Middle frontal gyrus (tissue), 1 donor: ENCODE data around the gene BSN.

Experiments
- DNase-seq: peaks from one replicate; pipeline ENCODE4 v3.0.0-alpha.2; 2015; ENCODE audit warnings: low spot score; ENCODE audit errors: extremely low spot score

Gene BSN

DNA sequence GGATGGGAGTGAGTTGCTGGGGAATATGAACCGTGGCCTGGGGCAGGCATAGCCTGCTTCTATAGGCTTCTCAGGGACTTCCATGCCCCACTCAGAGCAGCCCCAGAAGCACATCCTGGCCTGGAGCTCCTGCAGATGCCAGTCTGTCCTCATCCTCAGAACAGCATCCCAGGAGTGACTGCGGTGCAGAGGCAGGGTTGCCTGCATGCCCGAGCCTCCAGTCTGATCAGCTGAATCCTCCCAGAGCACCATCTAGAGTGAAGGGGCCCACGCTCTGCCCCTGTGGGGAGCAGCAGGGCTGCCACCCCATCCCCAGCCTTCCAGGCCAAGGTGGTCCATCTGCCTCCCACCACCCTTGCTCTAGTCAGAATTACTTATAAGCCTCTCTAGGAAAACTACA lies 75.2 kb downstream of the BSN start:
- no peak for DNase-seq

DNA sequence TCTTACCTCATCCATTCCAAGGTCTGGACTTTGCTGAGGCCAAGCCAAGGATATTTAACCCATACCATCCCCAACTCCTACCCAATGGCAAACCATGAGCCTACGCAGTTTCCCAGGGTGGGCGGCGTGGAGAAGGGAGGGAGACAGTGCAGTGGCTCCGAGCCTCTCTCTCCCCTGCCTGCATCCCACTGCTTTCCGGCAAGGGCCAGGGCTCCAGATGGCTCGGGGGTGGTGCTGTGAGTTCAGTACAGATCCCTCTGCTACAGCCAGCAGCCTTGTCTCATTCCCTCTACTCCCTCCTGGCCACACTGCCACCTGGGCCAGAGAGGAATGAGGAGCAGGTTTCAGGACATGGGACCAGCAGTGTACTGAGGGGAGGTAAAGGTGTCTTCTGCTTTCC lies 75.6 kb downstream of the BSN start:
- peak; percentile 60 for DNase-seq

DNA sequence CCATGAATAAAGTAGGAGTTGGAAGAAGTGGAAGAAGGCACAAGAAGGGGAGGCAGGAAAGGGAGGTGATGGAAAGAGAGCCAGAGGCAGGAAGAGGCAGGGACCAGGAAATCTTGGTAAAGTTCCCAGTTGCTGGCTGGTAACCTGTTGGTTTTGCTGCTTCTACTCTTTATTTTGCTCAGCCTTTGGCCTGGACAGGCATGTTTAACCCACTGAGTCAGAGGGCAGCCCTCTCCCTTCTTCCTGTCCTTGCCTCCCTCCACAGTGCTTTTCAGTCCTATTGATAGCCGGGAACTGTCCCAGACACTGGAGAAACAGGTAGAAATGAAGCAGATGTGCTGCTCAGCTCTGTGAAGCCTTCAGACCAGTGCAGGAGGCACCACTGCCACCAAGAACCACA lies 76.5 kb downstream of the BSN start:
- no peak for DNase-seq

DNA sequence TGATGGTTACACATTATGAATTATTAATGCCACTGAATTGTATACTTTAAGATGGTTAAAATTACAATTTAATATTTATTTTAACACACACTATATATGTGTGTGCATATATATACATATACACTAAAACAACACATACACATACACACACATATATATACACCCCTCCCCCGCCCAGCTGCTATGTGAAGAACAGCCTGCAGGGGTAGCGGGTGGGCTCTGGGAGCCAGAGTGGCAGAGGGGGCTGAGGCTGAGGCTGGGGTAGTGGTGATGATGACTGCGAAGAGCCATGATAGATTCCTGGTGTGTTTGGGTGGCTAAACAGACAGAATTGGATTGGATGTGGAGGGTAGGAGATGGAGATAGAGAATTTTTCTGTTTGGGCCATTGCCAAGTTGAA lies 80.5 kb downstream of the BSN start:
- no peak for DNase-seq

DNA sequence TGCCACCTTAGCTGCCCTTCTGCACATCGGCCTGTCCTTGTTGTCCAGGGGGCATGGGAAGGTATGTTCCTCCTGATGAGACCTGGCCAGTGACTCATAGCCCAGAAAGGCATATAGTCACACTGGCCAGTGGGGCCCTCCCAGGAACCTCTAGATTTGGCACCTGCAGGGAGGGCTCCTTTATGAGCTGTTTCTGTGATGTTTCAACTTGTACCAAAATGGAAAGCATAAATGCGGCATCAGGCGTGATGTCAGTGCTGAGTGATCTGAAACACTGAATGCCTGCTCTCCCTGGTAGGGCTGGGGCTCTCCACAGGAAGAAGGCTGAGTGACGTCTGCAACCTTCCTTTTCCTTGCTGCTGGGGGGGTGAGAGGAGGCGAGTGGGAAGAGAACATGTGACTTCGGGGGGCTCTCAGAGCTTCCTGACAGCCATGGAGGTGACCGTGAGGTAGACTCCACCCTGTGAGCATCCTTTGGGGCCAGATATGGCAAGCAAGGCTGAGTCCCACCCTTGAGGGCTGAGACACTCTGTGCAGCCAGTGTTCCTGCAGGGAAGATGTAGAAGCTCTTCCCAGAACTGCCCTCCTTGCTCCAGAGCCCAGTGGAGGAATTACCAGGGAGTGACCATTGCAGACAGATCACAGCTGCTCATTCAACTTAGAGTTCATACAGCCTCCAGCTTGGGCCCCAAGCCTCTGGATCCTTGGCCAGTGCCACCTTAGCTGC lies 82.8 kb downstream of the BSN start:
- peak; percentile 42 for DNase-seq

DNA sequence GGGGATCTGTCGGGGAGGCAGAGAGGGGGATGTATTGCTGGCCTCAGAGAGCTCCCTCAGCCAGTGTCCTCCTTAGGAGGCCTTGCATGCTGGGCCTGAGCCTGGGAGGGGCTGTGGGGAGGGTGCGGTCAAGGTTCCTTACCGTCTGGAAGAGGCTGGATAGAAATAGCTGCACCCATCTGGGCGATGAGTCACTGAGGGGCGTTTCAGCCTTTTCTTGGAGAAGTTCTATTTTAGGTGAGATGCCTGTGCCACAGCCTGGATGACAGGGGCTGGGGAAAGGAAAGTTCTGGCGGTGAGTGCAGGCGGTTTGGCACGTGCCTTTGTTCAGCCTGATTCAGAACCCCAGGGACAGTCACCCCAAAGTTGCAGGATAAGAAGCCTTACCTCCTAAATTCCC lies 84.2 kb downstream of the BSN start:
- DNase-seq, result peak; percentile 50

DNA sequence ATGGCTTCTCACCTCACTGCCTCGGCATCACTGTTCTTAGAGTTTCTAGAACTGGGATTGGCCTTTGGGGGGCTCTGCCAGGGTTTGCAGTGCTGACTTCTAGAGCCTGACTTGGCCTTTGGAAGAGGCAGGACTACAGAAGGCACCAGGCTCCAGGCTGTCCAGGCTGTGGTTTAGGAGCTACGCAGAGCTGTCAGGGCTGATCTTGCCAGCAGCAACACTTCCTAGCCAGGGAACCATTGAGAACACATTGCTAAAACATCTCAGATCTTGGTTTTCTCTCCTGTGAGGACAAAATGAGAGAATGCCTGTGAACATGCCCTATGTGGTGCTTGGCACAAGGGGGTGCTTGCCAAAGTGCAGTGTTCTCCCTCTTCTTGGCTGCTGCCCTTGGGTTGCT lies 85.3 kb downstream of the BSN start:
- DNase-seq, result no peak

DNA sequence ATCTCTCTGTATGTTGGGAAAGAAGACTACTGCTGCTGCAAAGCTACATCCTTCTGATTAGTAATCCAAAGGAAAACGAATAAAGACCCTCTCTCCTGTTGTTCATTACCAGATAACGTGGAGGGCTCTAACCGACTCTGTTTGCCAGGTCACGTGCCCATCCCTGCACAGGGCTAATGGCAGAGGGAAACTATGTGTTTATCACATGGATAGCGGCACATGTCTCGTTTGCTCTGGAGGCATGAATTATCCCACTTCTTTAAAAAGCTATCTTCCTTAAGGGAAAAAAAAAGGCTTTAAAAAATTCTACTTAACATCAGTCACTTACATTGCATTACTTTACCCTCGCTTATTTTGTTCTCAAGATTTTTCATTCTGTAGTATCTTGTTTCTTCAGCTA lies 87.0 kb downstream of the BSN start:
- no peak for DNase-seq

DNA sequence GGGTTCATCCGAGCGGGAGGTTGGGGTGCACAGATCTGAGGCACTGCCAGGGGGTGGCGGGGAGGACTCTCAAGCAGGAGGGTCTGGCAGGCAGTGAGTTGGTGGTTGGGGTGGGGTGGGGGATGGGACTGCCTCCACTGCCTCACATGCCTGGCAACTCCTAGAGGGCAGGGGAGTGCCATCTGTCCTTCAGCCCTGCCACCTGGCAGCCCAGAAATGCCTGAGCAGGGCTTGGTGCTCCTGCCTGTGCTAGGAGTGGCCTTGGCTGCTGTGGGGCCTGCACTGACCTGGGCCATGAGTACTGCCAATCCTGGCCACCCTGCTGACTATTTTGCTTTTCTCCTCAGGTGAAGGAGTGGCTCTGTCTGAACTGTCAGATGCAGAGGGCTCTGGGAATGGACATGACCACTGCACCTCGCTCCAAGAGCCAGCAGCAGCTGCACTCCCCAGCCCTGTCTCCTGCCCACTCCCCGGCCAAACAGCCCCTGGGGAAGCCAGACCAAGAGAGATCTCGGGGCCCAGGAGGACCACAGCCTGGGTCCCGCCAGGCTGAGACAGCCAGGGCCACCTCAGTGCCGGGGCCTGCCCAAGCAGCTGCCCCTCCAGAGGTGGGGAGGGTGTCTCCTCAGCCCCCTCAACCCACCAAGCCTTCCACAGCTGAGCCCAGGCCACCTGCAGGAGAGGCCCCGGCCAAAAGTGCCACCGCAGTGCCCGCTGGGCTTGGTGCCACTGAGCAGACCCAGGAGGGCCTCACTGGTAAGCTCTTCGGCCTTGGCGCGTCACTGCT lies 87.8 kb downstream of the BSN start:
- no peak for DNase-seq

DNA sequence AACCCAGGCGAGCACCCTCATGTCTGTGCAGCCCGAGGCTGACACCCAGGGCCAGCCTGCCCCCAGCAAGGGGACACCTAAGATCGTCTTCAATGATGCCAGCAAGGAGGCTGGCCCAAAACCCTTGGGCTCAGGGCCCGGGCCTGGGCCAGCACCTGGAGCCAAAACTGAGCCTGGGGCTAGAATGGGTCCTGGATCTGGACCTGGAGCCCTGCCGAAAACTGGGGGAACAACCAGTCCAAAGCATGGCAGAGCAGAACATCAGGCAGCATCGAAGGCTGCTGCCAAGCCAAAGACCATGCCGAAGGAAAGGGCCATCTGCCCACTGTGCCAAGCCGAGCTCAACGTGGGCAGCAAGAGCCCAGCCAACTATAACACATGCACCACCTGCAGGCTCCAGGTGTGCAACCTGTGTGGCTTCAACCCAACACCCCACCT lies 88.5 kb downstream of the BSN start:
- DNase-seq, result no peak

DNA sequence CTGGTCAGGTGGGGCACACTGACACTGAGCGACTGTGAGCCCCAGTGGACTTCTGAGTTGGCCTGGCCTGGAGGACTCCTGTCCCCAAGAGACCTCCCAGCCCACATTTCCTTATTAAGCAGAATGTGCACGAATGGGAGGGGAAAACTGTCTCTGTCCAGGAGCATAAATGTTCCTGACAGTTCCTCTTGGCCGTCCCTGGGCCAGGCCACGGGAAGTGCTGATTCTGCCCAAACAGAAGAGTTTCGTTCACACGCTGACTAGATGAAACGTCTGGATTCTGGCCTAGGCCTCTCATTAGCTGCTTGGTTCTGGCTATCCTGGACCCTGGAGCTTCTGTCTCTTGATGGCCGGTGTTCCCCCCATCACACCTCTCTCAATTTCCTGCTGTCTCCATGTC lies 90.4 kb downstream of the BSN start:
- DNase-seq, result no peak

DNA sequence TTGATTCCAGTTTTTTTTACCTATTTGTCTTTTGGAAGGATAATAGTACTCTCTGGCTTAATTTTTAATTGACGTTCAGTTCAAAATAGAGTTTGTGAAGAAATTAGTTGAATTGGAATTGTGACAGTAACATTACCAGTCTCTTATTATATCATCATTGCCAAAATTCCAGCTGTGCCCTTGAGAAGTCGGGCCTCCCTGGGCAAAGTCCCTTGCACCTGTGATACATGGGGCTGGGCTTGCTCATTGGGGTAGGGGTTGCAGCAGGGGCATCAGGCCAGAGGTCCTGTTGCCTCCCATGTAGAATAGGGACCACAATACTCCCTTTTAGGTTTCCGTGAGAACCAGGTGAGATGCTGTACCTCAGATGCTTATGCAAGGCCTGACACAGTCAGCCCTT lies 92.0 kb downstream of the BSN start:
- no peak for DNase-seq

DNA sequence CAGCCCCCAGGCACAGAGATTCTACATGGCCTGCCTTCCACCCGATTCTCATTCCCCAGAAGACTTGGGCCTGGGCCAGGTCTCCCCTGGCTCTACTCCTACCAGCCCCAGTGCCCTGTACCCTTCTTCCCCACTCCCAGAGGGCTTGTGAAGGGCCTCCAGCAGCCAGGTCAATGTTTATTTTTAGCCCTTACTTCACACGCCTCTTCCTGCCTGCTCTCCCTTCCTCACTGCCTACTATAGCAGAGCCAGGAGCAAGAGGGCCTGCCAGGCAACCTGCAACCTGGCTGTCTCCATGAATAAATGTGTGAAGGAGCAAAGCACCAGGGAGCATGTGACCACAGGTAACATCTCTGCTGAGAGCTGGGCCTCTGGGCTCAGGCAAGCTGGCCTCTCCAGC lies 93.5 kb downstream of the BSN start:
- no peak for DNase-seq

DNA sequence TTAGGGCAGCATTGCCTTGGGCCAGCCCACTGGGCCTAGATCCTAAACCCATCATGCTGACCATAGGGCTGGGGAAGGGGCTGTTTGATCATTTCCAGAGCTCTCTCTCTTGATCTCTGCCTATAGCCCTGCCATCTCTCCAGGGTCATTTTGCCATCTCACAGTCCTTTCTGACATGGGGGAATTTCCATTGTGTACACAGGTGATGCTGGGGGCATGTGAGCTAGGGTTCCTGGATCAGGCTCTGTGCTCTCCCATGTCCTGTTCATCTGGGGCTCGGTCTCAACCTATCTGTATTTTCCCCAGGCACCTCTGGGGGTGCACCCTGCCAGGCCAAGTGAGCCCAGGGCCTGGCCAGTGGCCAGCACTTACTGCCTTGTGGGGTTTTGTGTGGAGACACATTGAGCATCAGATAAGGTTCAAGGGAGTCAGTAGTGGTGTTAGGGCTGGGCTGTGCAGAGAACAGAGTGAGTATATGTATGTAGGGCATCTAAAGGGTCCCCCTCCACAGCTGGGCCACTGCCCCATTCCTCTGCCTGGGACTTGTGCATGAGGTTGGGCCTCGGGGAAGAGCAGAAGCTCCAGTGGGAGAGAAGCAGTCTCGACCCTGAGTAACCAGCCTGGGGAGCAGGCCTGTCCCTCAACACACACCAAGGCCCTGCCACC lies 94.2 kb downstream of the BSN start:
- DNase-seq, result no peak

DNA sequence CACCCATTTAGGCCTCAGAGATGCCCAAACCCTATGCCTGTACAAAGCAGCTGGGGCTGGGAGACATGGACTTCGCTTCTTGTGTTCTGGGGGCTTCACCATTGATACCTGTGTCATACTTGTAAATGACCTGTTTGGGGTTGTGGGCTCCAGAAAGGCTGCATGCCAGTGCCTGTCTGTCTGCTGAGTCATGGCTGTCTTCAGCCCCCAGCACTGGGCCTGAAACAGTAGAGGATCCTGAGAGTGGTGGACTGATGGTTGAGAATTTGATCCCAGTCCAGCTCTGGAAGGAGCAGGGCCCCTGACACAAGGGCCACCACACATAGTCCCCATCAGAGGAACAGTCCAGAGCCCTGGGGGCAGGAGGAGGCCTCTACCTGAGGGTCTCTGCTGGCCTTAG lies 95.3 kb downstream of the BSN start:
- no peak for DNase-seq

DNA sequence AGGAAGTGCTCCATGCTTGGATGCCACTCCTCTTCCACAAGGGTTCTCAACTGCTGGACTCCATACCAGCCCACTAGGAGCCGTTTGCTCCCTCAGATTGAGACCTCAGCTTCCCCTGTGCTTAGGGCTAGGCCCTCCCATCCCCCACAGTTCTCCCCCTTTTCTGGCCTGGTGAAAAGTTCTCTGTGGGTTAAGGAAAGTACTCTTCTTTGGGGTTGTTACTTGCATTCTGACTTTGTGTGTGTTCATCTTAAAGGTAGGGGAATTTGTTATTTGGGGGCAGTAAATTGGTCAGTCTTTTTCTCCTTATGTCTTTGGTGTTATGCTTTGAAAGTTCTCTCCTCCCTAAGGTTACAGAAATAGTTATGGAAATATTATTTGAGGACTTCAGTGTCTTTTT lies 95.9 kb downstream of the BSN start:
- no peak for DNase-seq

DNA sequence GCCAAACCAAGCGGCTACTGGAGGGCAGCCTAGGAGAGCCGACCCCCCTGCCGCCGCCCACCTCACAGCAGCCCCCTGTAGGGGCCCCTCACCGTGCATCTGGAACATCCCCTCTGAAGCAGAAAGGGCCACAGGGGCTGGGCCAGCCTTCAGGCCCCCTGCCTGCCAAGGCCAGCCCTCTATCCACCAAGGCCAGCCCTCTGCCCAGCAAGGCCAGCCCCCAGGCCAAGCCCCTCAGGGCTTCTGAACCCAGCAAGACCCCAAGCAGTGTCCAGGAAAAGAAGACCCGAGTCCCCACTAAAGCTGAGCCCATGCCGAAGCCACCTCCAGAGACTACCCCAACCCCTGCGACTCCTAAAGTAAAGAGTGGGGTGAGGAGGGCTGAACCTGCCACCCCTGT lies 96.4 kb downstream of the BSN start:
- no peak for DNase-seq

DNA sequence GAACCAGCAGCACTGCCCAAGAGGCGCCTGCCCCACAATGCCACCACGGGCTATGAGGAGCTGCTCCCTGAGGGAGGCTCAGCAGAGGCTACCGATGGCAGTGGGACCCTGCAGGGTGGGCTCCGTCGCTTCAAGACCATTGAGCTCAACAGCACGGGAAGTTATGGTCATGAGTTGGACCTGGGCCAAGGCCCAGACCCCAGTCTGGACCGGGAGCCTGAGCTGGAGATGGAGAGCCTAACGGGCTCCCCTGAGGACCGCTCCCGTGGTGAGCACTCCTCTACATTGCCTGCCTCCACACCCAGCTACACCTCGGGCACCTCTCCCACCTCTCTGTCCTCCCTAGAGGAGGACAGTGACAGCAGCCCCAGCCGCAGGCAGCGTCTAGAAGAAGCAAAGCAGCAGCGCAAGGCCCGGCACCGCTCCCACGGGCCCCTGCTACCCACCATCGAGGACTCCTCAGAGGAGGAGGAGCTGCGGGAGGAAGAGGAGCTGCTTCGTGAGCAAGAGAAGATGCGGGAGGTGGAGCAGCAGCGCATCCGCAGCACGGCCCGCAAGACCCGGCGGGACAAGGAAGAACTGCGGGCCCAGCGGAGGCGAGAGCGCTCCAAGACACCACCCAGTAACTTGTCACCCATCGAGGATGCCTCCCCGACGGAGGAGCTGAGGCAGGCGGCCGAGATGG lies 98.1 kb downstream of the BSN start:
- no peak for DNase-seq

DNA sequence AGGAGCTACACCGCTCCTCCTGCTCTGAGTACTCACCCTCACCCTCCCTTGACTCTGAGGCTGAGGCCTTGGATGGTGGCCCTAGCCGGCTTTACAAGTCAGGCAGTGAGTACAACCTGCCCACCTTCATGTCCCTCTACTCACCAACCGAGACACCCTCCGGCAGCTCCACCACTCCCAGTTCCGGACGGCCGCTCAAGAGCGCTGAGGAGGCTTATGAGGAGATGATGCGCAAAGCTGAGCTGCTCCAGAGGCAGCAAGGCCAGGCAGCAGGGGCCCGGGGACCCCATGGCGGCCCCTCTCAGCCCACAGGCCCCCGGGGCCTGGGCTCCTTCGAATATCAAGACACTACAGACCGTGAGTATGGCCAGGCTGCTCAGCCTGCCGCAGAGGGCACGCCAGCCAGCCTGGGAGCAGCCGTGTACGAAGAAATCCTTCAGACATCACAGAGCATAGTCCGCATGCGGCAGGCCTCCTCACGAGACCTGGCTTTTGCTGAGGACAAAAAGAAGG lies 98.7 kb downstream of the BSN start:
- DNase-seq, result no peak

DNA sequence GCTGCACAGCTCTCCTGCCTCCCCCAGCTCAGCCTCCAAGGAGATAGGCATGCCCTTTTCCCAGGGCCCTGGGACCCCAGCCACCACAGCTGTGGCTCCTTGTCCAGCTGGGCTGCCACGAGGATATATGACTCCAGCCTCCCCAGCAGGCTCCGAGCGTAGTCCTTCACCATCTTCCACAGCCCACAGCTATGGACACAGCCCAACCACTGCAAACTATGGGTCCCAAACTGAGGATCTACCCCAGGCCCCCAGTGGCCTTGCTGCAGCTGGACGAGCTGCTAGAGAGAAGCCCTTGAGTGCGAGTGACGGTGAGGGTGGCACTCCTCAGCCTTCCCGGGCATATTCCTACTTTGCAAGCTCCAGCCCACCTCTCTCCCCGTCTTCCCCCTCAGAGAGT lies 99.3 kb downstream of the BSN start:
- no peak for DNase-seq

DNA sequence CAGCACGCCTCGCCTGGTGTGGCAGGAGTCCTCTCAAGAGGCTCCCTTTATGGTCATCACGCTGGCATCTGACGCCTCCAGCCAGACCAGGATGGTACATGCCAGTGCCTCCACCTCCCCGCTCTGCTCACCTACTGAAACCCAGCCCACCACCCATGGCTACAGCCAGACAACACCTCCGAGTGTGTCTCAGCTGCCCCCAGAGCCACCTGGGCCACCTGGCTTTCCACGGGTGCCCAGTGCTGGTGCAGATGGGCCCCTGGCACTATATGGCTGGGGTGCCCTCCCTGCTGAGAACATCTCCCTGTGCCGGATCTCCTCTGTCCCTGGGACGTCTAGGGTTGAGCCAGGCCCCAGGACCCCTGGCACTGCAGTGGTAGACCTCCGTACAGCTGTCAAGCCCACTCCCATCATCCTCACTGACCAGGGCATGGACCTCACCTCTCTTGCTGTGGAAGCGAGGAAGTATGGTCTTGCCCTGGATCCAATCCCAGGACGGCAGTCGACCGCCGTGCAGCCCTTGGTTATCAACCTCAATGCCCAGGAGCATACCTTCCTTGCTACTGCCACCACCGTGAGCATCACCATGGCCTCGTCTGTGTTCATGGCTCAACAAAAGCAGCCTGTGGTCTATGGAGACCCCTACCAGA lies 100.0 kb downstream of the BSN start:
- no peak for DNase-seq
